LoVo (cell line): Measurements from ENCODE around the gene GRID2.

ENCODE experiments used
- DNase-seq: peaks from one replicate; pipeline ENCODE4 v3.0.0-alpha.2; 2016; ENCODE audit warnings: low spot score

GRID2 gene

GRCh38 chr4:93756101-93756500, 1452.3 kb downstream of the GRID2 start:
- DNase-seq: no peak

GRCh38 chr4:93759506-93759905, 1455.7 kb downstream of the GRID2 start:
- peak; percentile 2 for DNase-seq

GRCh38 chr4:93760284-93760683, 1456.5 kb downstream of the GRID2 start:
- DNase-seq: no peak

- no peak for DNase-seq
Observed at GRCh38 chr4:93761286-93761685, 1457.5 kb downstream of the GRID2 start.

- DNase-seq: peak; percentile 41
Observed at GRCh38 chr4:93764639-93765246, 1461.0 kb downstream of the GRID2 start.

GRCh38 chr4:93767917-93768316, 1464.2 kb downstream of the GRID2 start:
- no peak for DNase-seq

- no peak for DNase-seq
Observed at GRCh38 chr4:93770201-93770600, 1466.4 kb downstream of the GRID2 start.

- peak; percentile 8 for DNase-seq
Observed at GRCh38 chr4:93771640-93772411, 1468.1 kb downstream of the GRID2 start.

GRCh38 chr4:93772858-93773257, 1469.1 kb downstream of the GRID2 start:
- no peak for DNase-seq

- no peak for DNase-seq
Observed at GRCh38 chr4:93775551-93775950, 1471.8 kb downstream of the GRID2 start.

- DNase-seq: no peak
Observed at GRCh38 chr4:93776386-93777080, 1472.8 kb downstream of the GRID2 start.

GRCh38 chr4:93777081-93777460, 1473.3 kb downstream of the GRID2 start:
- DNase-seq: no peak

- no peak for DNase-seq
Observed at GRCh38 chr4:93779228-93779627, 1475.5 kb downstream of the GRID2 start.

- no peak for DNase-seq
Observed at GRCh38 chr4:93780080-93780479, 1476.3 kb downstream of the GRID2 start.

GRCh38 chr4:93781198-93781597, 1477.4 kb downstream of the GRID2 start:
- DNase-seq: no peak

- DNase-seq: no peak
Observed at GRCh38 chr4:93786149-93786548, 1482.4 kb downstream of the GRID2 start.

GRCh38 chr4:93788712-93789111, 1484.9 kb downstream of the GRID2 start:
- no peak for DNase-seq

GRCh38 chr4:93791570-93792195, 1487.9 kb downstream of the GRID2 start:
- peak; percentile 66 for DNase-seq

- no peak for DNase-seq
Observed at GRCh38 chr4:93802045-93802444, 1498.3 kb downstream of the GRID2 start.

- DNase-seq: no peak
Observed at GRCh38 chr4:93809773-93810172, 1506.0 kb downstream of the GRID2 start.

- no peak for DNase-seq
Observed at GRCh38 chr4:93810340-93810992, 1506.7 kb downstream of the GRID2 start.

- DNase-seq: no peak
Observed at GRCh38 chr4:93813092-93813491, 1509.3 kb downstream of the GRID2 start.
